BE2C (cell line): ENCODE results near the gene PUS3. TPM values are rescaled to one million over a fixed set of nuclear protein-coding genes. Genes with fewer than 3 reads are reported as not detected.
A peak's percentile ranks its signal among the peaks of the same experiment; 100 is the strongest.

Experiments used
- DNase-seq: peaks from one replicate; pipeline ENCODE4 v3.0.0-alpha.2; 2020
- H3K27me3 ChIP-seq: fragments of 250-450 bp; sonication (Bioruptor Pico); 2 replicates; pipeline ENCODE4 v1.5.1; 2020; ENCODE audit warnings: mild to moderate bottlenecking
- H3K36me3 ChIP-seq: fragments of 250-450 bp; sonication (Bioruptor Pico); 2 replicates; pipeline ENCODE4 v1.5.1; 2020; ENCODE audit warnings: mild to moderate bottlenecking
- H3K4me1 ChIP-seq: fragments of 250-450 bp; sonication (Bioruptor Pico); 2 replicates; pipeline ENCODE4 v1.5.1; 2020
- H3K4me3 ChIP-seq: 2 replicates; pipeline ENCODE4 v1.5.1; 2011; ENCODE audit warnings: low read depth, low read length
- H3K9me3 ChIP-seq: fragments of 250-450 bp; sonication (Bioruptor Pico); 2 replicates; pipeline ENCODE4 v1.5.1; 2020
- polyA plus RNA-seq: library from polyadenylated mRNA; unstranded; fragments of >200 nt; gene quantifications from one replicate; pipeline ENCODE4 v1.2.1, GENCODE V29; 2012; ENCODE audit warnings: low read depth, missing spikeins; ENCODE audit not compliant: insufficient read length, insufficient read depth
- TF ChIP-seq, protein P1 (sequence below): IDR thresholded peaks from 2 replicates; pipeline ENCODE4 v1.5.1; 2012; ENCODE audit warnings: mild to moderate bottlenecking, low read depth, low read length

PUS3 gene, protein sequence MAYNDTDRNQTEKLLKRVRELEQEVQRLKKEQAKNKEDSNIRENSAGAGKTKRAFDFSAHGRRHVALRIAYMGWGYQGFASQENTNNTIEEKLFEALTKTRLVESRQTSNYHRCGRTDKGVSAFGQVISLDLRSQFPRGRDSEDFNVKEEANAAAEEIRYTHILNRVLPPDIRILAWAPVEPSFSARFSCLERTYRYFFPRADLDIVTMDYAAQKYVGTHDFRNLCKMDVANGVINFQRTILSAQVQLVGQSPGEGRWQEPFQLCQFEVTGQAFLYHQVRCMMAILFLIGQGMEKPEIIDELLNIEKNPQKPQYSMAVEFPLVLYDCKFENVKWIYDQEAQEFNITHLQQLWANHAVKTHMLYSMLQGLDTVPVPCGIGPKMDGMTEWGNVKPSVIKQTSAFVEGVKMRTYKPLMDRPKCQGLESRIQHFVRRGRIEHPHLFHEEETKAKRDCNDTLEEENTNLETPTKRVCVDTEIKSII
- polyA plus RNA-seq = 67.5 TPM

DNA sequence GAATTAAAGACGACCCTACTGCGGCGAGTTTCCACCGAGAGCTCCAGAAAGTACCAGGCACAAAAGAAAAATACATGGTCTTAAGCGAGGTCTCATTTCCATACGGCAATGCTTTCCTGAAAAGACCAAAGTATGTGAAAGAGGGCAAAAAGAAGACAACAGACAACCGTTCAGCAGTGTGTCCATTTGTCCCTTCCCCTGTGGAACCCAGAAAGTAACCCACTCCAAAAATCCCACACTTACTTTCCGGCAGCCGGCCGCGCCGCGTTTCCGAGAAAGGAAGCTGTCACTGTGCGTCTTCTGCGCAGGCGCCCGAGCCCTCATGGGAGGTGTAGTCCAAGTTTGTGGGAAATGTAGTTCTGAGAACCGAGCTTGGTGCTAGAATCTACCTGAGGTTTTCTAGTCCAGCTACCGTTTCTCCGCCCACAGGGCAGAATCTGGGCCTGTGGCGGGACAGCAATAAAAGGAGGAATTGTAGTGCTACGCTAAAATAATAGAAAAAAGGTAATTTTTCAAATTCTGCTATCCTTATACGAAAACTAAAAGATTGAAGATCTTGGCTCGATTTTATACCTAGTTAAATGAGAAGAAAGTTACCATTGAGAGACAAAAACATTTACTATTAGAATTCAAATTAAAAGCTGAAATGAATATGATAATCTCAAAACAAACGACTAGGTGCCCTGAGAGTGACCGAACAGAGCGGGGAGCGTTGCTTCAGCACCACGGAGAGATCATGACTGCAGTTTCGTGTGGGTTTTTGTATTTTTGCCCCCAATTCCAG lies at the start of gene PUS3:
TSS of gene PUS3 (minus strand) at position 280 of the 784 bp plus-strand sequence. CDS start 6,922 bp downstream, outside the sequence.
- Histone ChIP-seq H3K27me3 (no peaks in the 10 kb centered on the region), H3K4me3 (peak within 1 kb of the TSS; percentile 84), H3K9me3 (peaks cover 2% of the 10 kb centered on the region; the same call in 1 of the 2 replicates), H3K4me1 (no peaks in the 10 kb centered on the region), H3K36me3 (peaks cover 21% of the 10 kb centered on the region)
- DNase-seq = peak; percentile 94
- TF ChIP-seq, protein P1, sequence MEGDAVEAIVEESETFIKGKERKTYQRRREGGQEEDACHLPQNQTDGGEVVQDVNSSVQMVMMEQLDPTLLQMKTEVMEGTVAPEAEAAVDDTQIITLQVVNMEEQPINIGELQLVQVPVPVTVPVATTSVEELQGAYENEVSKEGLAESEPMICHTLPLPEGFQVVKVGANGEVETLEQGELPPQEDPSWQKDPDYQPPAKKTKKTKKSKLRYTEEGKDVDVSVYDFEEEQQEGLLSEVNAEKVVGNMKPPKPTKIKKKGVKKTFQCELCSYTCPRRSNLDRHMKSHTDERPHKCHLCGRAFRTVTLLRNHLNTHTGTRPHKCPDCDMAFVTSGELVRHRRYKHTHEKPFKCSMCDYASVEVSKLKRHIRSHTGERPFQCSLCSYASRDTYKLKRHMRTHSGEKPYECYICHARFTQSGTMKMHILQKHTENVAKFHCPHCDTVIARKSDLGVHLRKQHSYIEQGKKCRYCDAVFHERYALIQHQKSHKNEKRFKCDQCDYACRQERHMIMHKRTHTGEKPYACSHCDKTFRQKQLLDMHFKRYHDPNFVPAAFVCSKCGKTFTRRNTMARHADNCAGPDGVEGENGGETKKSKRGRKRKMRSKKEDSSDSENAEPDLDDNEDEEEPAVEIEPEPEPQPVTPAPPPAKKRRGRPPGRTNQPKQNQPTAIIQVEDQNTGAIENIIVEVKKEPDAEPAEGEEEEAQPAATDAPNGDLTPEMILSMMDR = no peak

DNA sequence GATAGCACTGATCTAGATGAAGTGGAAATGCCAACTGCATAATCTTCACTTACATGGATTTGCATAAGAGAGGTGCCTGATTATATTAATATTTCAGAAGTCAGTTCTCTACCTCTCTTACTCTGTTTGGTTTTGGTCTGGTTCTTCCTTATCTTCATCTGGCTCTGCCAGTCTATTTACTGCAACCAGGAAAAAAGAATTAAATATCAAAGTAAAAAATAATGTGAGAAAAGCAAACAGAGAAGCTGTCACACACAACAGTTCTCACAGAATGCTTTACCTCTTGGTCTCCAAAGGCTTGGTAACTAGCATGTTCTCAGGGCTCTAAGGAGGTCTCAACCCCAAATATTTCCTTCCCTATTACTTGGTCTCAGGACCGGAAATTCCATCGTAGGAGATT lies 49.6 kb upstream of the PUS3 start:
- Histone ChIP-seq H3K4me3 (no peak overlapping the region), H3K36me3 (peaks cover 35% of the 10 kb centered on the region), H3K4me1 (peaks cover 33% of the 10 kb centered on the region), H3K27me3 (no peaks in the 10 kb centered on the region), H3K9me3 (no peaks in the 10 kb centered on the region)
- DNase-seq = no peak
- TF ChIP-seq, protein P1 = no peak

DNA sequence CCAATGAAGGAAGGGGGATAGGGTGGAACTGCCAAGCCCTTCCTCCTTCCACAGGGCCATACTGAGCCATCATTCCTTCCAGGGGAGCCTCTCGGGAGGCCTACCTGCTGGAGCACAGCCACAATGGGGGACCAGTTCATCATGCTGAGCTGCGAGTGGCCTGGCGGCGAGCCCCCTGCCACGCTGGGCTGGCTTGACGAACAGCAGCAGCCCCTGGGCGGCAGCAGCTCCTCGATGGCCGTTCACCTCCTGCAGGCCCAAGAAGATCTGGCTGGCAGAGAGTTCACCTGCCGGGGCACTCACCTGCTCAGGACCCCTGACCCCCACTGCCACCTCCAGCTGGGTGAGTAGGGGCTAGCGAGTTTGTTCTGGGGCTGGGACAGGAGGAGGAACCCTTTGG lies 48.7 kb upstream of the PUS3 start:
- Histone ChIP-seq H3K36me3 (peaks cover 27% of the 10 kb centered on the region), H3K27me3 (no peaks in the 10 kb centered on the region), H3K9me3 (no peaks in the 10 kb centered on the region), H3K4me3 (peak overlapping the region; percentile 15; the same call in 1 of the 2 replicates), H3K4me1 (peaks cover 33% of the 10 kb centered on the region)
- TF ChIP-seq, protein P1 = 0 out of 2 replicates have a peak, but pooled peaks have one; percentile 1
- peak; percentile 53 for DNase-seq

DNA sequence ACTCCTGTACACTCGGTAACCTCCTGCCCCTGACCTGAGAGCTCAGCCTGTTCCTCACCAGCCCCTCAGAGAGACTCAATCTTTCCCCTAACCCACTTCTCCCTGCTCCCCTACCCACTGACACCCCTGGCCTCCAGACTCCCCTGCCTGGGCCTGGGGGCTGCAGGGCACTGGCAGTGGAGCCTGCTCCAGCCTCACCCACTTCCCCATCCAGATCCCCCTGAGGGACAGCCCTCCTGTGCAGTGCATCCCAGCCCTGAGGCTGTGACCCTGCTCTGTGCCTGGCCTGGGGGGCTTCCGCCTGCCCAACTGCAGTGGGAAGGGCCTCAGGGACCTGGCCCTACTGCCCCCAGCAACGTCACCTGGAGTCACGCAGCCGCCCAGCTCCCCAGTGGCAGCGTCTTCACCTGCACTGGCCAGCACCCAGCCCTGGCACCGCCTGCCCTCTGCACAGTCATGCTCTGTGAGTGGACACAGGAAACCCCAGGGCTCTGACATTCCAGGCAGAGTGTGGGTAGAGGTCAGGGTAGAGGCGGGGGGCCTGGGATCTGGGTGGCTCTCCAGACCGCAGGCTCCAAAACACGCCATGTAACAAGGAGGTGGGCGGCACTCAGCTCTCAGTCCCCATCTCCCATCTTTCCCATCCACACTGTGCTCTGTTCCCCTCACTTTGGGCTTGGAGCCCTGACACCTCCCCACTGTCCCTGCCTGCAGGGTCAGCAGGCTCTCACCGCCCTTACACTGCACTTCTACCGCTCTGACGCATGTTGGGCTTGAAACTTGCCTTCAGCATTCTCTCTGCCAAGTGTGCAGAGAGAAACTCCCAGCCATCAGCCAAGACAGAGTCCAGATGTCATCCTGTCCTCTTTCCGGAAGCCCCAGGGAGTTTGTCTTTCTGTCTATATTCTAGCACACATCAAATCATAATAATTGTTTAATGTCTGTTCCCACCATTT lies 48.0 kb upstream of the PUS3 start:
- Histone ChIP-seq H3K4me3 (no peak overlapping the region), H3K27me3 (no peaks in the 10 kb centered on the region), H3K4me1 (peaks cover 33% of the 10 kb centered on the region), H3K36me3 (peaks cover 25% of the 10 kb centered on the region), H3K9me3 (no peaks in the 10 kb centered on the region)
- TF ChIP-seq, protein P1 = no peak
- DNase-seq = peak; percentile 66

DNA sequence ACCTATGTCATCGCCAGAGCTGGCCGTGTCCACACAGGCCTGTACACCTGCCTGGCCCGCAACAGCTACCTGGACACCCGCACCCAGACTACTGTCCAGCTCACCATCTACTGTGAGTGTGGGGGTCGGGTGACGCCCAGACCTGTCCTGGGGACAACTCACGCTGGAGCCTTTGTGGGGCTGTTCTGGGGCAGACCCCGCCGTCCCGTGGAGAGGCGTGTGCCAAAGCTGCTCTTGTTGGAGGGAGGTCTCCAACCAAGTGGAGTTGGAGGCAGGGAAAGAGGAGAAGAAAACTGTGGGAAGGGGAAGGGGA lies 47.1 kb upstream of the PUS3 start:
- Histone ChIP-seq H3K36me3 (peaks cover 17% of the 10 kb centered on the region), H3K9me3 (no peaks in the 10 kb centered on the region), H3K4me1 (peaks cover 33% of the 10 kb centered on the region), H3K27me3 (no peaks in the 10 kb centered on the region), H3K4me3 (no peak overlapping the region)
- no peak for DNase-seq
- TF ChIP-seq, protein P1 = no peak
